ENCODE measurements around the gene PTPRN2. TPM values are rescaled to one million over a fixed set of nuclear protein-coding genes. Genes with fewer than 3 reads are reported as not detected.
"Not testable (repeated sequence)": the region's sequence is repeated elsewhere in the genome, so short reads cannot be mapped to it uniquely, and the experiment has no call there.

Gene PTPRN2
- polyA plus RNA-seq, 3 donors from 2014 or later = 1.9 to 3.7 (median 2.2) TPM

GRCh38 chr7:157905651-157906461 is 681.8 kb downstream of the PTPRN2 start:
- no peak overlapping the region for H3K27ac Mint-ChIP-seq
- no peaks in the 10 kb centered on the region for H3K9me3 Mint-ChIP-seq
- peaks cover 2 to 6% (median 2%) of the 10 kb centered on the region in 3 donors for H3K27me3 Mint-ChIP-seq (ENCODE audit: low read depth in 3 of 3)
- no peak for DNase-seq
- no peak overlapping the region for H3K4me3 Mint-ChIP-seq
- H3K4me1 Mint-ChIP-seq = no peaks in the 10 kb centered on the region
- H3K36me3 Mint-ChIP-seq = no peaks in the 10 kb centered on the region

GRCh38 chr7:157904866-157905570 is 682.6 kb downstream of the PTPRN2 start:
- Mint-ChIP-seq H3K9me3 (no peaks in the 10 kb centered on the region), H3K4me1 (no peaks in the 10 kb centered on the region), H3K36me3 (no peaks in the 10 kb centered on the region), H3K27ac (no peak overlapping the region), H3K4me3 (no peak overlapping the region), H3K27me3 (ENCODE audit: low read depth in 3 of 3) (peaks cover 2 to 6% (median 2%) of the 10 kb centered on the region in 3 donors)
- no peak for DNase-seq

- Mint-ChIP-seq H3K4me3 (no peak overlapping the region), H3K36me3 (no peaks in the 10 kb centered on the region), H3K4me1 (no peaks in the 10 kb centered on the region), H3K27ac (no peak overlapping the region), H3K27me3 (ENCODE audit: low read depth in 3 of 3) (peaks cover 0 to 6% (median 2%) of the 10 kb centered on the region in 3 donors), H3K9me3 (no peaks in the 10 kb centered on the region)
- DNase-seq = no peak
Observed at GRCh38 chr7:157904211-157904865, 683.3 kb downstream of the PTPRN2 start.

GRCh38 chr7:157903710-157904109 is 683.9 kb downstream of the PTPRN2 start:
- Mint-ChIP-seq H3K4me3 (no peak overlapping the region), H3K9me3 (no peaks in the 10 kb centered on the region), H3K27me3 (ENCODE audit: low read depth in 3 of 3) (peaks cover 0 to 6% (median 2%) of the 10 kb centered on the region in 3 donors), H3K4me1 (no peaks in the 10 kb centered on the region), H3K36me3 (no peaks in the 10 kb centered on the region), H3K27ac (no peak overlapping the region)
- DNase-seq = no peak

GRCh38 chr7:157903296-157903695 is 684.3 kb downstream of the PTPRN2 start:
- Mint-ChIP-seq H3K27ac (no peak overlapping the region), H3K9me3 (no peaks in the 10 kb centered on the region), H3K27me3 (ENCODE audit: low read depth in 3 of 3) (peaks cover 1 to 6% (median 2%) of the 10 kb centered on the region in 3 donors), H3K36me3 (no peaks in the 10 kb centered on the region), H3K4me1 (no peaks in the 10 kb centered on the region), H3K4me3 (no peak overlapping the region)
- no peak for DNase-seq

GRCh38 chr7:157901816-157902610 is 685.6 kb downstream of the PTPRN2 start:
- H3K36me3 Mint-ChIP-seq; H3K9me3 Mint-ChIP-seq; H3K27ac Mint-ChIP-seq; H3K4me1 Mint-ChIP-seq; H3K4me3 Mint-ChIP-seq; DNase-seq; H3K27me3 Mint-ChIP-seq (ENCODE audit: low read depth in 3 of 3): not testable (repeated sequence)

- Mint-ChIP-seq H3K4me1 (no peaks in the 10 kb centered on the region), H3K36me3 (no peaks in the 10 kb centered on the region), H3K27me3 (ENCODE audit: low read depth in 3 of 3) (peaks cover 2 to 7% (median 6%) of the 10 kb centered on the region in 3 donors), H3K4me3 (no peak overlapping the region), H3K27ac (no peak overlapping the region), H3K9me3 (no peaks in the 10 kb centered on the region)
- DNase-seq = no peak
Observed at GRCh38 chr7:157901166-157901565, 686.5 kb downstream of the PTPRN2 start.

GRCh38 chr7:157900556-157900955 is 687.1 kb downstream of the PTPRN2 start:
- no peak for DNase-seq
- Mint-ChIP-seq H3K27ac (no peak overlapping the region), H3K27me3 (ENCODE audit: low read depth in 3 of 3) (peaks cover 2 to 7% (median 6%) of the 10 kb centered on the region in 3 donors), H3K4me1 (peaks cover 0 to under 1% of the 10 kb centered on the region in 2 donors), H3K36me3 (no peaks in the 10 kb centered on the region), H3K9me3 (no peaks in the 10 kb centered on the region), H3K4me3 (no peak overlapping the region)

- no peak overlapping the region for H3K27ac Mint-ChIP-seq
- H3K4me3 Mint-ChIP-seq = no peak overlapping the region
- peaks cover 0 to under 1% (median 0%) of the 10 kb centered on the region in 6 donors for H3K9me3 Mint-ChIP-seq
- DNase-seq = no peak
- H3K36me3 Mint-ChIP-seq = no peaks in the 10 kb centered on the region
- H3K27me3 Mint-ChIP-seq (ENCODE audit: low read depth in 3 of 3) = peaks cover 2 to 7% (median 4%) of the 10 kb centered on the region in 3 donors
- peaks cover 0 to 6% of the 10 kb centered on the region in 2 donors for H3K4me1 Mint-ChIP-seq
Observed at GRCh38 chr7:157900011-157900410, 687.6 kb downstream of the PTPRN2 start.

- H3K4me3 Mint-ChIP-seq = no peak overlapping the region
Observed at GRCh38 chr7:157898802-157899505, 688.7 kb downstream of the PTPRN2 start.

GRCh38 chr7:157898261-157898660 is 689.4 kb downstream of the PTPRN2 start:
- no peak overlapping the region for H3K27ac Mint-ChIP-seq
- peaks cover 4 to 18% of the 10 kb centered on the region in 2 donors for H3K4me1 Mint-ChIP-seq
- H3K36me3 Mint-ChIP-seq = no peaks in the 10 kb centered on the region
- H3K27me3 Mint-ChIP-seq (ENCODE audit: low read depth in 3 of 3) = peaks cover 0 to 7% (median 3%) of the 10 kb centered on the region in 3 donors
- H3K9me3 Mint-ChIP-seq = peaks cover 0 to 5% (median 2%) of the 10 kb centered on the region in 6 donors
- DNase-seq = no peak
- no peak overlapping the region for H3K4me3 Mint-ChIP-seq

More at GRCh38 chr7:157898802-157899505, 688.7 kb downstream of the PTPRN2 start:
- no peaks in the 10 kb centered on the region for H3K36me3 Mint-ChIP-seq
- no peak for DNase-seq
- H3K4me1 Mint-ChIP-seq = peaks cover 1 to 11% of the 10 kb centered on the region in 2 donors
- no peak overlapping the region for H3K27ac Mint-ChIP-seq
- H3K9me3 Mint-ChIP-seq = peaks cover 0 to 5% (median under 1%) of the 10 kb centered on the region in 6 donors
- peaks cover 0 to 7% (median 3%) of the 10 kb centered on the region in 3 donors for H3K27me3 Mint-ChIP-seq (ENCODE audit: low read depth in 3 of 3)

- Mint-ChIP-seq H3K27ac (no peak overlapping the region), H3K4me1 (peaks cover 4 to 20% of the 10 kb centered on the region in 2 donors), H3K9me3 (peaks cover 0 to 5% (median 2%) of the 10 kb centered on the region in 6 donors), H3K4me3 (no peak overlapping the region), H3K27me3 (ENCODE audit: low read depth in 3 of 3) (peaks cover 0 to 7% (median under 1%) of the 10 kb centered on the region in 3 donors), H3K36me3 (no peaks in the 10 kb centered on the region)
- DNase-seq = no peak
Observed at GRCh38 chr7:157897681-157898080, 689.9 kb downstream of the PTPRN2 start.
